ENCODE data around the gene PET117. TPM values are rescaled to one million over a fixed set of nuclear protein-coding genes. Genes with fewer than 3 reads are reported as not detected.
"Not testable (repeated sequence)": the region's sequence is repeated elsewhere in the genome, so short reads cannot be mapped to it uniquely, and the experiment has no call there.

PET117 gene
- total RNA-seq, 1 experiment from 2014 or later, result 27.5 TPM

DNA sequence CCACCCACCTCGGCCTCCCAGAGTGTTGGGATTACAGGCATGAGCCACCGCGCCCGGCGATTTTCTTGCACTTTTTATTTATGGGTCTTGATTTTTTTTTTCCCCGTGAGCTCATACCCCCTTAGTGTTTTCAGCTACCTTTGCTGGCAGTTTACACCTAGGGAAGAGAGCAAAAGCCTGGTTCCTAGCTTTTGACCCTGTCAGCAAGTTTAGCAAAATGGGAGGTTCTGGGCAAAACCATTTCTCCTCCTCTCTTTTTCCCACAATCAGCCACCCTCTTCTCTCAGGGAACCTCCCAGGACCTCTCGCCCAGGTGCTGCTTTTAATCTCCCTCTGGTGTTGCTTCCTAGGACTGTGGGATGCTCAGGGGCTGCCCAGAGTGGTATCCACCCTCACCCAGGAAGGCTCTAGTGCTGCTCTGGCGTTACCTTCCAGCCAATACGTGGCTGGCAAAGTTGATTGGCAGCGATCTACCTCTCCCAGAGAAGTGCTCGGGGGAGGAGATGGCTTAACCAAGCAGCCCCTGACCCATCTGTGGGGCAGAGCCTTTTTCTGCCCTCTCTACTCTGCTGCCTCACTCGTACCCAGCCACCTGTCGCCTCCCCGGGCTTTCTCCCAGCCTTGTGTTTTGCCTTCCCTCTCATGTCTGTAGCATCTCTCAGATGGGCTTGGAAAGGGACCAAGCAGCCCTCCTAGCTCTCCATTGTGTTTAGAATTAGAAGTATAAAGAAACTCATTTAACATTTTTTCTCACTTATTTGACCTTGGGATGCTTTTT lies 37.4 kb downstream of the PET117 start:
- BruUV-seq (replicated peaks), result no TSS peak
- no peak for DNase-seq
- Histone ChIP-seq H3F3A (ENCODE audit: insufficient read depth, low read depth) (peaks cover 3% of the 10 kb centered on the region; the same call in 1 of the 2 replicates), H3K9me2 (ENCODE audit: insufficient read depth) (no peaks in the 10 kb centered on the region), H3K36me3 (ENCODE audit: low read depth) (peaks cover 8% of the 10 kb centered on the region; the same call in 1 of the 2 replicates), H3K27me3 (ENCODE audit: insufficient read depth, low read depth) (no peaks in the 10 kb centered on the region), H2AFZ (no peak overlapping the region), H3K4me3 (no peak overlapping the region), H4K20me1 (ENCODE audit: insufficient read depth) (no peaks in the 10 kb centered on the region; the same call in 1 of the 2 replicates), H3K79me2 (ENCODE audit: low read depth) (peaks cover 17% of the 10 kb centered on the region), H3K4me1 (replicated peaks; ENCODE audit: insufficient read depth) (no peaks in the 10 kb centered on the region), H3K9me3 (ENCODE audit: insufficient read depth, low read depth) (peaks cover 4% of the 10 kb centered on the region; the same call in 1 of the 2 replicates), H3K4me2 (no peak overlapping the region), H3K27ac (no peak overlapping the region)
- TF ChIP-seq EZH2 (IDR thresholded peaks at IDR 0.05; ENCODE audit: low read depth), result no peak
- TF ChIP-seq, protein P1, sequence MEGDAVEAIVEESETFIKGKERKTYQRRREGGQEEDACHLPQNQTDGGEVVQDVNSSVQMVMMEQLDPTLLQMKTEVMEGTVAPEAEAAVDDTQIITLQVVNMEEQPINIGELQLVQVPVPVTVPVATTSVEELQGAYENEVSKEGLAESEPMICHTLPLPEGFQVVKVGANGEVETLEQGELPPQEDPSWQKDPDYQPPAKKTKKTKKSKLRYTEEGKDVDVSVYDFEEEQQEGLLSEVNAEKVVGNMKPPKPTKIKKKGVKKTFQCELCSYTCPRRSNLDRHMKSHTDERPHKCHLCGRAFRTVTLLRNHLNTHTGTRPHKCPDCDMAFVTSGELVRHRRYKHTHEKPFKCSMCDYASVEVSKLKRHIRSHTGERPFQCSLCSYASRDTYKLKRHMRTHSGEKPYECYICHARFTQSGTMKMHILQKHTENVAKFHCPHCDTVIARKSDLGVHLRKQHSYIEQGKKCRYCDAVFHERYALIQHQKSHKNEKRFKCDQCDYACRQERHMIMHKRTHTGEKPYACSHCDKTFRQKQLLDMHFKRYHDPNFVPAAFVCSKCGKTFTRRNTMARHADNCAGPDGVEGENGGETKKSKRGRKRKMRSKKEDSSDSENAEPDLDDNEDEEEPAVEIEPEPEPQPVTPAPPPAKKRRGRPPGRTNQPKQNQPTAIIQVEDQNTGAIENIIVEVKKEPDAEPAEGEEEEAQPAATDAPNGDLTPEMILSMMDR (conservative IDR thresholded peaks at IDR 0.05), result no peak
- POLR2A ChIA-PET (ENCODE audit: unreplicated experiment), result interaction anchor here (0.6 kb wide), 1 partner anchor 741 kb away, joined by 7 read pairs; no protein-coding TSS in a partner anchor
- CTCF ChIA-PET, result no interaction called here
- intact Hi-C loops (cut with micrococcal nuclease; ENCODE audit: unreplicated experiment), result no loop called here

DNA sequence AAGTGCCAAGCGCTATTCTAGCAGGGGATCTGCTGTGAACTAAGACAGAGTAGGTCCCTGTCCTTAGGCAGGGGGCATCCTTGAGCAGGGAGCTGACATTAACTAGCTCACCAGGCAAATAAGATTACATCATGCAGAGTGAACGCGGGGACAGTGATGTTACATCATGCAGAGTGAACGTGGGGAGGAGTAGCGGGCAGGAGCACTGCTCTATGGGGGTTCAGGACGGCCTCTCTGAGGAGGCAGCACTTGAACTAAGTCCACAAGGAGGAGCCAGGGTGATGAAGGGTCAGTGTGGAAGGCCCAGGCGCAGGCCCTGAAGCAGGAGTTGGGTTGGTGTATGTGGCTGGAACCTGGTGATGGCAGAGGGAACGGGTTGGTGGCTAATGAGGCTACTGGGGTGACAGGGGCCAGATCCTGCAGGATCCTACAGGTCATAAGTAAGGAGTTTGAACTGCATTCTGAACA lies 38.7 kb downstream of the PET117 start:
- Histone ChIP-seq H3K27ac (no peak overlapping the region), H3K9me3 (ENCODE audit: insufficient read depth, low read depth) (peaks cover 10% of the 10 kb centered on the region), H4K20me1 (ENCODE audit: insufficient read depth) (no peaks in the 10 kb centered on the region; the same call in 1 of the 2 replicates), H3F3A (ENCODE audit: insufficient read depth, low read depth) (peaks cover 3% of the 10 kb centered on the region; the same call in 1 of the 2 replicates), H3K4me2 (no peak overlapping the region), H2AFZ (no peak overlapping the region), H3K4me1 (replicated peaks; ENCODE audit: insufficient read depth) (no peaks in the 10 kb centered on the region), H3K9me2 (ENCODE audit: insufficient read depth) (no peaks in the 10 kb centered on the region), H3K4me3 (no peak overlapping the region), H3K27me3 (ENCODE audit: insufficient read depth, low read depth) (no peaks in the 10 kb centered on the region), H3K36me3 (ENCODE audit: low read depth) (peaks cover 12% of the 10 kb centered on the region), H3K79me2 (ENCODE audit: low read depth) (peaks cover 10% of the 10 kb centered on the region; the same call in 1 of the 2 replicates)
- DNase-seq, result no peak
- BruUV-seq (replicated peaks), result no TSS peak
- ChIA-PET CTCF (no interaction called here), POLR2A (ENCODE audit: unreplicated experiment) (no interaction called here)
- intact Hi-C loops (cut with micrococcal nuclease; ENCODE audit: unreplicated experiment), result no loop called here
- no peak for TF ChIP-seq EZH2 (IDR thresholded peaks at IDR 0.05; ENCODE audit: low read depth)
- TF ChIP-seq, protein P1 (conservative IDR thresholded peaks at IDR 0.05), result no peak

DNA sequence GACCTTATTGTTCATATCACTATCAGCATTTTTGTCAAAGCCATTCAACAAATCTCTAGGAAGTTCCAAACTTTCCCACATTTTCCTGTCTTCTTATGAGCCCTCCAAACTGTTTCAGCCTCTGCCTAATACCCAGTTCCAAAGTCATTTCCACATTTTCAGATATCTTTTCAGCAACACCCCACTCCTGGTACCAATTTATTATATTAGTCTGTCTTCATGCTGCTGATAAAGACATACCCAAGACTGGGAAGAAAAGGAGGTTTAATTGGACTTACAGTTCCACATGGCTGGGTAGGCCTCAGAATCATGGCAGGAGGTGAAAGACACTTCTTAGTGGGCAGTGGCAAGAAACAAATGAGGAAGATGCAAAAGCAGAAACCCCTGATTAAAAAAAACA lies 42.7 kb downstream of the PET117 start:
- H3K9me2 ChIP-seq (ENCODE audit: insufficient read depth); H3K79me2 ChIP-seq (ENCODE audit: low read depth); intact Hi-C loops (cut with micrococcal nuclease; ENCODE audit: unreplicated experiment); POLR2A ChIA-PET (ENCODE audit: unreplicated experiment); H3K4me1 ChIP-seq (replicated peaks; ENCODE audit: insufficient read depth); BruUV-seq (replicated peaks); H3K27ac ChIP-seq; CTCF ChIA-PET; H3K4me3 ChIP-seq; H2AFZ ChIP-seq; H3K4me2 ChIP-seq; H4K20me1 ChIP-seq (ENCODE audit: insufficient read depth); H3K27me3 ChIP-seq (ENCODE audit: insufficient read depth, low read depth); DNase-seq; H3F3A ChIP-seq (ENCODE audit: insufficient read depth, low read depth): not testable (repeated sequence)
- peaks cover 10% of the 10 kb centered on the region for H3K9me3 ChIP-seq (ENCODE audit: insufficient read depth, low read depth)
- peaks cover 23% of the 10 kb centered on the region for H3K36me3 ChIP-seq (ENCODE audit: low read depth)

Measured in PC-9 (cell line).